C4-2B (cell line): ENCODE measurements around the gene SCLY.
"Not testable (repeated sequence)": the region's sequence is repeated elsewhere in the genome, so short reads cannot be mapped to it uniquely, and the experiment has no call there.

Experiments
- H3K27ac ChIP-seq: fragments of 450-650 bp; 2 replicates; pipeline ENCODE4 v1.5.1; 2017
- CTCF ChIP-seq: fragments of 450-650 bp; conservative IDR thresholded peaks from 2 replicates; pipeline ENCODE4 v1.5.1; 2017; ENCODE audit warnings: mild to moderate bottlenecking
- ZFX ChIP-seq: fragments of 450-650 bp; IDR thresholded peaks from 2 replicates; pipeline ENCODE4 v1.6.1; 2017

Gene SCLY

GRCh38 chr2:238114851-238115660 lies 54.3 kb downstream of the SCLY start:
- no peak for TF ChIP-seq CTCF
- TF ChIP-seq ZFX: no peak

GRCh38 chr2:238115709-238116108 lies 54.9 kb downstream of the SCLY start:
- H3K27ac ChIP-seq: not testable (repeated sequence)

More at GRCh38 chr2:238114851-238115660, 54.3 kb downstream of the SCLY start:
- no peak overlapping the region for H3K27ac ChIP-seq

DNA sequence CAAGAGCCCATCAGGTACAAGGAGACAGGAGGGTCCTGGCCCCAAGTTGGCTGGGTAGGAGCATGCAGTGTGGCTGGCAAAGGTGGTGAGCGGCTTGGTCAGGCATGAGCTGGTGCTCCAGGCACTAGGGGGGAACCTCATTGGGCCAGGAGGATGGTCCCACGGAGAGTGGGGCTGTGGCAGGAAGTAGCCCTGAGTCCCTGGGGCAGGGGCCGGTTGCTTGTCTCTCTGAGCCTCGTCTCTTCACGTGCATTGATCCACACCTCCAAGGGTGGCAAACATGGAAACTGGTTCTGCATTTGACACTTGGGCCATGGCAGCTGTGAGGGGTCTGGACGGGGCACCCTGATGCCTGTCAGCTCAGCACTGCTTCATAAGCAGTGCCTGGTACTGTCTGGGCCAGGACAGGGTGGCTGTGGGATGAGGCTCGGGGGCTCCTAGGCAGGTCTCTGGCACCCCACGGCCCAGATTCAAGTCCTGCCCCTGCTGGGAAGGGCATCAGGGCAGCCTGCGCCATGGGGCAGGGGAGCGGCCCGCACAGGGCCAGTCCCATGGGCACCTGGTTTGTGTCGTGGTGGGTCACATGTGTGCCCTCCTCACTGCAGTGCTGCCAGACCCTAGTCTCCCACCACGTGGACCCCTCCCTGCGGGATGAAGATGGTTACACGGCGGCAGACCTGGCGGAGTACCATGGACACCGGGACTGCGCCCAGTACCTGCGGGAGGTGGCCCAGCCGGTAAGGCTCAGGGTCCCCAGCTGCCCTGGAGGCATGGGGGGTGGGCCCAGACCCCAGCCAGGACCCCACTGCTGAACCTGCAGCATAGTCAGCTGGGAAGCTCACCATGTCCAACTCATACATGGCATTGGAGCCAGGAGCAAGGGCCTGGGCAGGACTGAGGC lies 55.7 kb downstream of the SCLY start:
- no peak for TF ChIP-seq CTCF
- no peak for TF ChIP-seq ZFX
- H3K27ac ChIP-seq: no peak overlapping the region

DNA sequence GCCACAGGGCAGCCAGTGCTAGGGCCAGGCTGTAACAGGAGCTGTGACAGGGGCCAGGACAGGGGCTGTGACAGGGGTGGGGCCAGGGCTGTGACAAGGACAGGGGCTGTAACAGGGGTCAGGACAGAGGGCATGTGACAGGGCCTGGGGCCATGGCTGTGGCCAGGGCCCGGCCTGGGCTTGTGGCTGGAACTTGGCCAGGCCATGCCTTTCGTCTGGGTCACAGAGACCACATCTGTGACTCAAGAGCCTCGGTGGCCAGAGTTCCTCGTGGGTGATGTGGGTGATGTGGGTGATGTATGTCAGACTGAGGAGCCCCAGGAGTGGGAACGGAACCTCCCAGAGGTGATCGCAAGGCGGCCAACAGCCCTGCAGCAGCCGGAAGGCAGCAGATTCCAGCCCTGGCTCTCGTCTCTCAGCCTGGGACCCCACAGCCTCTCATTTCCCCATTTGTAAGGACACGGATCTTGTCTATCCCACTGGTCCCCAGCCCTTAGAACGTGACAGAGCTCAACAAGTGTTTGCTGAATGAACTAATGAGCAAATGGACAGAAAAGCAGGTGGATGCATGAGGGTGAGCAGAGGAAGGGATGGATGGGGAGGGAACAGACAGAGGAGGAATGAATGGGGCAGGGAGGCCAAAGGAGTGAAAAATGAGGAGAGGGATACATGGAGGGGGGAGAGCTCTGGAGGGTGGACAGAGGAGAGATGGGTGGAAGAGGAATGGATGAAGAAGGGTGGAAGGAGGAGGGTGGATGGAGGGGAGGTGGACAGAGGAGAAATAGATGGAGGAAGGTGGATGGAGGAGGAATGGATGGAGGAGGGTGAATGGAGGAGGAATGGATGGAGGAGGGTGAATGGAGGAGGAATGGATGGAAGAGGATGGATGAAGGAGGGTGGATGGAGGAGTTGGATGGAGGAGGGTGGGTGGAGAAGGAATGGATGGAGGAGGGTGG lies 56.7 kb downstream of the SCLY start:
- H3K27ac ChIP-seq: no peak overlapping the region
- TF ChIP-seq CTCF: no peak
- no peak for TF ChIP-seq ZFX

- H3K27ac ChIP-seq: no peak overlapping the region
- no peak for TF ChIP-seq ZFX
- TF ChIP-seq CTCF: no peak
Measured at GRCh38 chr2:238119756-238120462, 59.1 kb downstream of the SCLY start.

DNA sequence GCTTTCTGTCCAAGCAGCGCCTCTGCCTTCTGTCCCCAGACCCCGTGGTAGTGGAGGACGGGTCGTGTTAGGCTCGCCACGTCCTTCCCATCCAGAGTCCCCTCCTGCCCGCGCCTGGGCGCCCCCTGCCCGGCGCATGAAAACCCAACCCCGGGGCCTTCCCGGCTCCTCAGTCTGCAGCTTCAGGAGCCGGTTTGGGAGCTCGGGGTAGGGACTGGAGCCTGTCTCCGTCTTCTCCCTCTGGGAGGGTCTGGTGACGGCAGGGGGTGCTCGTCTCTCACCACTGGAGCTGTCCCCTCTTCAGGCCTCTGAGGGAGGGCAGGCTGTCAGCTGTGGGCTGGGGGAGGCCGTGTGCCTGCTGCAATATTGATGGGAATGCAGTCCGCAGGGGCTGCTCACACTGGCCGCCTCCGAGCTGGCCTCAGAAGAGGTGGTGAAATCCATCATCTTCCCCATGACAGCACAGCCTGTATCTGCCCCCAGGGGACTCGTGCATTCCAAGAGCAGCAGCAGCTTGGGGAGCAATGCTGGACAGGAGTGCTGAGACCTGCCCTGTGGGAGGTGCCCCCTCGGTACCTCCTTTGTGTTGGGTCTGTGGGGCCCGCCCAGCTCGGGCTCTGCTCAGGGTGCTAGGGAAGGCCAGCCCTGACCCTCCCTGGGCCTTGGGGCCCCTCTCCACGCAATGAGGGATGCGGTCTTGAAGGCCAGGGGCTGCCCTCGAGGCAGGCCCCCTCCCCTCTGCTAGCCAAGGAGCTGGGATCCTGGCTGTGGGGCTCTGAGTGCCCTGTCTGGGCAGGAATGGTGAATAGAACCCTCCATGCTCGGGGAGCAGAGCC lies 59.9 kb downstream of the SCLY start:
- no peak overlapping the region for H3K27ac ChIP-seq
- TF ChIP-seq ZFX: no peak
- no peak for TF ChIP-seq CTCF
